HG02759 (cell line): Measurements from ENCODE around the gene MRRF.
A peak's percentile ranks its signal among the peaks of the same experiment; 100 is the strongest.

Experiments
- ATAC-seq: cut with Tn5 transposase; IDR thresholded peaks from one replicate; pipeline ENCODE4 v1.9.1; 2021; ENCODE audit warnings: mild to moderate bottlenecking, moderate library complexity; ENCODE audit not compliant: unreplicated experiment

MRRF gene, protein sequence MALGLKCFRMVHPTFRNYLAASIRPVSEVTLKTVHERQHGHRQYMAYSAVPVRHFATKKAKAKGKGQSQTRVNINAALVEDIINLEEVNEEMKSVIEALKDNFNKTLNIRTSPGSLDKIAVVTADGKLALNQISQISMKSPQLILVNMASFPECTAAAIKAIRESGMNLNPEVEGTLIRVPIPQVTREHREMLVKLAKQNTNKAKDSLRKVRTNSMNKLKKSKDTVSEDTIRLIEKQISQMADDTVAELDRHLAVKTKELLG

DNA sequence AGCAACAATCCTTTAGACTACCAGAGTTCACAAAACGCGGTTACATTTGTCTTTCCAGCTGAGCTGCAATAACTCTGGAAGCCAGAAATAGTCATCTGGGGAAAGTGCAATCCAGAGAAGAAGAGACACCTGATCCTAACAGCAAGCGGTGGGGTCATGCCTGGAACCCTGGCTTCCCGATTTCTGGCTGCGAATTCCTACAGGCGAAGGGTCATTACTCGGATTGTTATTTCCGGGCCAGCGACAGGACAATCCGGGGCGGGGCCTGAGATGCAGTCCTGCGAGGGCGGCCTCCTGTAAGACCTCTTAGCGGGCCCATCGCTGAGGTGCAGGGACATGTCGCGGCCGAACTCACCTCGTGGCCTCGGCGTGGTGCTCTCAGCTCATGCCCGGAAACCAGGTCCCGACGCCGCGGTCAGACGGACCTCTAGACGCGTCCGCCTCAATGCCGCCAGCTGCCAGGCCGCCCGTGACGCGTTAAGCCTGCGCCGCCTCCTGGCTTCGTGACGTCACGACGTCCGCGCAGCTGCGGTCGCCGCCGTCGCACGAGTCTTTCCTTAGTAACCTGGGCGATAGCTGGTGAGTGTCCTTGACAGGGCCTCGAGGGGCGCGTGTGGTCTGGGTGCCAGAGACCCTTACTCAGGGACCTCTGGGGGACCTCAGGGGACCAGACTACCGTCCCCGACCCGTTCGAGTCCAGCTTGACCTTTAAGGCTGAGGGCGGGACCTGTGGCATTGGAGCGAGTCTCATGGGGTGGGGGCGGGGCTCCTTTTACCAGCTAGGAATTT is at the start of gene MRRF, which contains the start of gene RBM18:
Gene MRRF (plus strand): TSS at position 523 of the 789 bp plus-strand sequence. CDS start 6,010 bp downstream, outside the sequence.
Gene RBM18 (minus strand): TSS at position 481 of the 789 bp plus-strand sequence. CDS start 3,348 bp downstream, outside the sequence.
- ATAC-seq, result peak; percentile 88

DNA sequence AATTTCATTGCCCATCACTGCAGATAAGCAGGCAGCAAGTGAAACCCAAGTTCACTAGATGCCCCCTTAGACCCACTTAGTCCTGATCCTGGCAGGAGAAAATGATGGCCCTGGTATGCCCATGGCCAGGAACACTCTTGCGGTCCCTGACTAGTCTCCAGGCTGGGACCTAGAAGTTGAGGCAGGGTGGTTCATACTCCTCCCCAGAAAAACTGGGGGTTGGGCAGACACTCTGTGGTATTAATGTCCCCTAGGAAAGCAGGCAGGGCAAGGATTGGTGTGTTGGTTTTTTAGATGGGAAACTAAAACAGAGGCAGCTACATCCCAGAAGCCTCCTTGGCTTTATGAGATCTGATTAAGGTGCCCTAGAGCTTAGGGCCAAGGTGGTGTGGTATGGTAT is 49.0 kb upstream of the MRRF start:
- no peak for ATAC-seq

DNA sequence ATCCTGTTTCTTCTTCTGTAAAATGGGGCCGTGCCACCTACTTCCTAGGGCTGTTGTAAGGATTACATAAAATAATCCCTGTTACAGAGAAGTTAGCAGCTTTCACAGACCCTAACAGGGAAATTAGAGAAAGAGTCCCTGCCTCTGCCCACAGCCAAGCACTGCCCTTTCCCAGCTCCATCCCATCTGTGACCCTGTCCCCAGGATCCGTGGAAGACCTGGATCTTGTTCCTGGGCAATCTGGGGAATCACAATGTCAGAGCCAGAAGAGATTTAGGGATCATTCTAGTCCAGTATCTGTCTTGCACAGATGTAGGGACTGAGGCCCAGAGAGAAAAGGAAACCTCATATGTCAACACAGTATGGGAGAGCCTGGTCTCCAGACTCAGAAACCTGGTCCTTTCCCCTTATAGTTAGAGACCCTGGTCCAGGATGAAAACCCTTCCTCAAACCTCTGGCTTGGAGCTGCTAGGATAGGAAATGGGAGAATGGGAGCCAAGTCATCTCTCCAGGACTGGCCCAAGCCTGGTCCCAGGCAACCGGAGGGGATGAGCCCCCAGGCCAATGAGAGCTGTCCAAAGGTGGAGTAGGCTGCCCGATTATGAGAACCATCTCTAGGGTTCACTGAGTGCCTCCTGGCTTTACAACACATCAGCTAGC is 48.4 kb upstream of the MRRF start:
- no peak for ATAC-seq

DNA sequence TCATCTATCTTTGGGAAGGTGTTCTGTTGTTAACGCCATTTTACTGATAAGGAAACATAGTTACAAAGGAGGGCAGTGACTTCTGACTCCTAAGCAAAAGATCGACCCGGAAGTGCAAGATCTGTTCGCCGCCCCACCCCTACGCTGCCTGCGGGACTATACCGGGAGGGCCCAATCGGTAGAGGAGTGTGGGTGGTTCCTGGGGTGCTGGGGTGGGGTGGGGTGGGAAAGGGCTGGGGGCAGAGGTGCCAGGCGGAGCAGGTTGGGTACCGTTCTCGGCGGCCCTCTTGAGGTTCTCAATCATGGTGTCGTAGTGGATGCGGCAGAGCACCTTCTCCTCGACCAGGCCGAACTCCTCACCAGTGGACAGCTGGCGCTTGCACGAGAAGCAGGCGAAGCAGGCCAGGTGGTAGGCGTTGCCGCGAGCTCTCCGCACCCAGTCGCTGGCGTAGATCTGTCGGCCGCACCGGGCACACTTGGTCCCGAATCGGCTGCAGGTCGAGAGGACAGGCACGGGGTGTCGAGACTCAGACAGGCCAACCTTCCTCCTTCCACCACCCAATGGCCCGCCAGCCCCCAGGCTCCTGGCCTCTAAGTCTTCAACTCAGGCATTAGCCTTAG is 47.8 kb upstream of the MRRF start:
- no peak for ATAC-seq

DNA sequence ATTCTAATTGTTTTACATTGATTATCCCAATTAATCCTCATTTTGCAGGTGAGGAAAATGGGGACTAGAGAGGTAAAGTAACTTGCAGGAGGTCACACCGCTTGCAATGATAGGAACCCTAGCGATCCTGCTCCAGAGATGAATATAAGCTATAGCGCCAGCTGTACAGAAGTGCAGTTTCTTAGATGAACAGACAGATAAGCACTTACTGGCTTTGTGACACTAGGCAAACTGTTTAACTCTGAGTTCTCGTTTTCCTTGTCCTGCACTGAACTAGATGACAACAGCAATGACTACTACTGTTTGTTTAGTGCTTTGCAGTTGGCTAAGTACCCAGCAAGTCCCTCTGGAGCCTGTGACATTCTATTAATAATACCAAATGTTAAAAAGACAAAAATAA is 47.0 kb upstream of the MRRF start:
- no peak for ATAC-seq

DNA sequence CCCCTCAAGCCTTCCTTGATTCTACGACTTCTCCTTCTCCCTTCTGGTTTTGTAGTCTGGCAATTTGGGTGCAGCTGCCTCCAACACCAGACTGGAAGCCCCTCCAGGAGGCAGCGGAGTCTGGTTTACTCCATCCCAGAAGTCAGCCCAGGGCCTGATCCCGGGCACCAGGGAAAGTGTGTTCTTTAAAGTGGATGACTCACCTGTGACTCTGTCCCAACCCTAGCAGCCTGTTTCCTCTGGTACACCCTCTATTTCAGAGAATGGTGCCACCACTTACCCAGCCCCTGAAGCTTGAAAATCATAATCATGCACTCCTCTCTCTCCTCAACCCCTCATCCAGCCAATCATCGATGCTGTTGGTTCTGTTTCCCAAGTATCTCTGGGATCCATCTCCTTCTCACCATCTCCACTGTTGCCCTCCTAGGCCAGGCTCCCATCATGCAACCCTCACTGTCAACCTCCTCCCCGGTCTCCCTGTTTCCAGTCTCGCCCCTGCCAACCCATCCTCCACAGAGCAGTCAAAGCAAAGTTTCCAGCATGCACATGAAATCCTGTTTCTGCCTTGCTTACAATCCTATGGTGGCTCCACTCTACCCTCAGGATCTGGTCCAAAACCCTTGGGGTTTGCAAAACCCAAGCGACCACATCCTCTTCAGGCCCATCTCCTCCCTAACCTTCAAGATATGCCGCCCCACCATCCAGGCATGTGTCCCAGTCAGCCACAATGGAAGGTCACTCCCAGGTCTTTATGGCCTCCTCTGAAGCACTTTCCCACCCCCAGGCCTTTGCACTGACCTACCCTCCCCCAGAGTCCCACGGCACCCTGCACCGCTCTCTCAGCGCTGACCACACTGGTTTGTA is 46.4 kb upstream of the MRRF start:
- ATAC-seq, result no peak

DNA sequence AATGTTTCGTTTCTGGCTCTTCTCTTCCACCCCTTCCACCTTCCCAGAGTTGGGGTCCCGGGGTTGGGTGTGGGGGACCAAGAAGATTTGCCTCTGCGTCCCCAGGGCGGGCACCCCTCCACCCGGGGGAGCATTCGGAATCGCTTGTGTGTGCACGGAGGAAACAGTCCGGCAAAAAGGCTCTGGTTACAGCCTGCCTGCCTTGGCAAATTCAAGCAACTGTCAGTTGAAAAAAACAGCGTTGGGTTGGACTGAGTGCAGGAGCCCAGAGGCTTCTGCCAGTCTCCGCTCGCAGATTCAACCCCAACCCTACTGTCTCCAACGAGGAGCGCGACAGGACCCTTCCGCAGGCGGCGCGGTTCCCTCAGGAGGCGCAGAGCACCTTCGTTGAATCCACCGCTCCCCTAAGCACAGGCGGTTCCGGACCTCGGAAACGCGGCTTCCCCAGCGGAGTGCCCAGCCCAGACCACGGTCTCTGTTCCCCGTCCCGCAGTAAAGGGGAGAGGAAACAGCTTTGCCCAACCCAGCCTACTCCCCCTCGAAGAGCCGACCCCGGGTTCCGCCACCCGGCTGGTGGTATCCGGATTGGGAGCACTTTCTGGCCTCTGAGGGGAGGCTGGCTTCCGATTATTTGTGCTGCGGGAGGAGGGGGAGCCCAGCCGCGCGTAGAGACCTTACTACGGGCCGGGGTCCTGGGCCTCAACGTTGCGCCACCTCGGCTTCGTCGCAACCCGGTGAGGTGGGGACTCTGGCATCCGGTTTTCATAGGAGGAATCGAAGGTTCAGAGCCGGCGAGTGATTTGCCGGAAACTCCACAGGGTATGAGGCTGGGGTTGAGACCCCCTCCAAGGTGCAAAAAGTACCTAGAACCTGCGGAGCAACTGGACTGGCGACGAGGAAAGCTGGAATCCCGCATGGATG is 45.5 kb upstream of the MRRF start:
- no peak for ATAC-seq

DNA sequence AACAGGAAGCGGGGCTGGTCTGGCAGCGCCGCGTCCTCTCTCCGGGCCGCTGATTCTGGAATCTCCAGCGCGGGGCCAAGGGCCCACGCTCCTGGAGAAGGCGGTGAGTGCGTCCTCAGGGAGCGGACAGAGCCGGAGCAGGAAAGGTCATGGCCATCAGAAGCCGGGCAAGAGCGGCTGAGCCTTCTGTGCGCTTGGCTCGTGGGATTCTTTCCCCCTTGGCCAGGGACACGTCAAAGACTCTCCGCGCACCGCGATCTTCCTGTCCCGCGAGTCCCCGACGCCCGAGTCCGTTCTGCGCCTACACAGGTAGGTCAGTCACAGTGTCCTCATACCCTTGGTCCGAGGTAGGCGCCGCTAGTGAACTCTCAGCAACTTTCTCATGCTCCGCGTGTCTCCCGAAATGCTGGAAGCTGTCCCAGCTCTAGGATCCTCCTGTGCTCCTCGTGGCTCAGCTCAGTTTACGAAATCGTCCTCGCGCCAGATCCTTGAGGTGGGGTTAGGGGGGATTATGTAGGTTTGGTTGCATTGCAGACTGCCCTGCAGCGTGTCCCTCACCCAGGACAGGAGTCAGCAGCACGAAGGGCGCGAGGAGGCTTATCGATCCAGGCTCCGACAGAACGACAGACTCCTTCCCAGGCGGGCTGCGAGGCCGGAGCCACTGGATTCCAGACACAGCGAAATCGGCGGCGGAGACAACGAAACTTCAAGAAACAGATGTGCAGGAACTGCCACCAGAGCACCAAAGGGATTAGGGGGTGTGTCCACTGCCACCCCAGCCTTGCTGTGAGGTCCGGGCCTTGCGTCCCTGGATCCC is 44.6 kb upstream of the MRRF start:
- no peak for ATAC-seq

DNA sequence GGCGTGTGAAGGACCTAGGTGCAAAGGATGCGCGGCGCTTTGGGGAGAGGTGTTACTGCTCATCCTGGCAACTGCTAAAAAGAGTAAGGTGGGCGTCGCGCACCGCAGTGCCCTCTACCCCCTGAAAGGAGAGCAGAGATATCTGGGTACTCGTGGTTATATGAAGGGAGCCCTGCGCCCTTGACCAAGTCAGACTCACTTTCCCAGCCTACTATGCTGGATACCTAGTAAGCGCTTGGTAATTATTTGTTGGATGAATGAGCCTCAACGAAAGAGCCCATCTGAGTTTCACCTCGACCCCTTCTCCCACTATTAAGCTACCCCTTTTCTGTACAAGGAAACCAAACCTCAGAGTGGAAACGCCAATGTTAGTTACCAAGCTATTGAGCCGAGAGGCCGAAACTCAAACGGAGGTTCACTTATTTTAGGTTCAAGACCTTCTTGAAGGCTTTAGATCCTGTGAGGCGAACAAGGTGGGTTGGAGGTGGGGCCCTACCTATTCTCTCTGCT is 44.0 kb upstream of the MRRF start:
- ATAC-seq, result no peak

DNA sequence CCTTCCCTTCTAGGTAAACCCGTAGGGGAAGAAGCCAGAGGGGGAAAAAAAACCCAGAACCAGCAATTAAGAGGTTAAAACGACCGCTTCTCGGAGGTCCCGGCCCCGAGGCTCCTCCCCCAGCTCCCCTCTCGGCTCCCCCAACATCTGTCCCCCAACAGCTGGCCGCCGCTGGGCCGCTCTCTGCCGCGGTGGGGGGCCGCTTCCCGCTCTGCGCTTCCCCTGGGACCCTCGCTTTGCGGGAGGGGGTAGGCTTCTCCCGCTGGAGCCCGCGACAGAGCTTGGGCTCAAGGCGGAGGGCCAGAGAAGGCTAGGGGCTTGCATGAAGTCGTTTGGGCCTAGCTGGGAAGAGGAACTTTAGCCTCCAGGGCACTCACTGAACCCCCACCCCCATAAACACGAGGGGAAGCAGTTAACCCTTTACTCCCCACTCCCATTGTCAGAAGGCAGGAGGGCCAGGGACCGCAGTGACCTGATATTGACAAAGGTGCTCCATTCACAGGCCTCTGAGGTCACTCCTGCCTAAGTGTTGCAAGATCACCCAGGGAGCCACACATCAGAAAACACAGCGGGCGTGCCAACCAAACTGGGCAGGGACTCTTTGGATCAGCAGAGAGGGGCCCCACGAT is 43.4 kb upstream of the MRRF start:
- ATAC-seq, result no peak

DNA sequence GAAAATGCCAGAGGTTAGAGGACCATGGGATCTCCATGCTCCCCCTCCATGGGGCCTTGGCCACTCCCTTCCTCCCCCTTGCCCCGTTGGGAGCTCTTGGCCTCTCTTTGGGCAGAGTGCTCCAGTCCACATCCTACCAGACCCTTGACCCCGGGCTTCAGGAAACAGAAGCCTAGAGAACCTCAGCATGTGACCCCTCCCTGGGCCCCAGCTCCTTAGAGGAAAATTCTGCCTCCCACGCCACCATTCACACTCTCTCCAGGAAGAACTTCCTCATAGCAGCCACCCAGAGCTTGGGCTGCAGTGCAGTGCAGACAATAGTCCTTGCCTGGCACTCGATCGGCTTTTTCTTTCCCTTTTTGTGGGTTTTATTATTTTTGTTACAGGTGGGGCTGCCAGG is 41.9 kb upstream of the MRRF start:
- no peak for ATAC-seq

DNA sequence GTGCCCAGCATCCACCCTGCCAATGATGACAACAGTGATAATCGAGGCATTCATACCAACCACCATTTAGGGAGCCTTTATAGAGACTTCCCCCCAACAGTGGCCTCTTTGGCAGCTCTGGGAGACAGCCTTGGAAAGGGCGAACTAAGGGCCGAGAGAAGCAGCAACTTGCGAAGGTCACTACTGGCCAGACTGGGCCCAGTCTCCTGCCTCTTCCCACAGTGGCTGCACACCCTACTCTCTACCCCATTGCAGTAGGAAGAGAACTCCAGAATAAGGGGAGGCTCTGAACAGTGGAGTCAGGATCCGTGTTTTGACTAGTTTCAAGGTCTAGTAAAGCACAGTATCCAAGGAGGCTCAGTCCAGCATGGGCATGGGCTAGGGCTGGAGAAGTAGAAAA is 41.2 kb upstream of the MRRF start:
- no peak for ATAC-seq

DNA sequence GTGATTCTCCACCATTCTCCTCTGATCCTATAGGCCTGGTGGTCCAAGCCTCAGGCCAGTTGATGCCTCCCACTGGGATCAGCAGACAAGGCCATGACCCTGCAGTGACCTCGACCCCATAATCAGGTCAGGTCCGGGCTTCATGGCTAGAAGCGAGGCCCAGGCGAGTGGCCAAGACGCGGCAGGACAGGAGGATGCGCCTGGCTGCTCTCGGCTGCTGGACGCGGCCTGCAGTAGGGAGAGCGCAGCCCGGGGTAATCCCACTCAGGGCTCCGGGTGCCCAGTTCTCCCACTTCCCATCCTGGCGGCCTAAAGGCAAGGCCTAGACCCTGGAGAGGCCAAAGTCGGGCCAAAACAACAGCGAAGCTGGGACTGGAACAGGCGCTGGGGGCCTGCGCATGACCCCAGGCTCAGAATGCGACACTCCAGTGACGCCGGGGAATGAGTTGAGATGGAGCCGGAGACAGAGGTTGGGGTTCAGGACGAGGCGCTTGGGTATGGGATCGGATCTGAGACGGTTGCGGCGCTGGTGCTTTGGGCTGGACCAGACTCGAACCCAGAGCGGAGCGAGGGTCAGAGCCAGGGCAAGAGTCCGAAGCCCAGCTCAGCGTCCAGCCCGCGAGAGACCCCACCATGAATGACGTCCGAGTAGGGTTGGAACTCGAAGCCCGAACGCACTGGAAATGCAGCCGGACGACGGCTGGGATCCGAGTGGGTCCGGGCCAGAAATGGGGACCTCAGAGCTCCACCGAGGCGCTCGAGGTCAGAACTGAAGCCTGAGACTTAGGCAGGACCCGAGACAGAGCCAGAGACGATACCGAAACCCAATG is 39.2 kb upstream of the MRRF start:
- no peak for ATAC-seq

DNA sequence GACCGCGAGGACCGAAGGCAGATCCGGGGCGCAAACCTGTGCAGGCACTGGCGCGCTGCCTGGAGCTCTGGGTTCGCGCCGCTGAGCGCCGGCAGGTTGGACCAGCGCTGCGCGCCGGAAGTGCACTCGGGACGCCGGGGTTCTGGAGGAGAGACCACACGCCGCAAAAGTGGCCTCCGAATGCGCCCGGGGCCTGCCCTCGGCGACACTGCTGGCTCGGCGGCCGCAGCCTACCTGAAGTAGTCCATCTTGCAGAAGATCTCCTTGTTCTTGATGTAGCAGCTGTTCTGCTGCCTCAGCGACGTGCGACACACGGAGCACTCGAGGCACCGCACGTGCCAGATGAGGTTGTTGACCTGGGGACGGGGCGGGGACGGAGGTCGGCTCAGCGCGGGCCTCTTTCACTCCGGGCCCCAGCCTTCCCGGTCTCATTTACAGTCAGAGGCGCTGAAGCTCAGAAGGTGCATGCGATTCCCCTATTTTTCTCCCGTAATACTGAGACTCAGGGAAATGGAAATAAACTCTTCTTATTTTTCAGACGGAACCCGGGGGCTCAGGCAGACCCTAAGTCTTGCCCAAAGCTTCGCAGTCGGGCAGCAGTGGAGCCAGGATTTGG is 38.4 kb upstream of the MRRF start:
- no peak for ATAC-seq

DNA sequence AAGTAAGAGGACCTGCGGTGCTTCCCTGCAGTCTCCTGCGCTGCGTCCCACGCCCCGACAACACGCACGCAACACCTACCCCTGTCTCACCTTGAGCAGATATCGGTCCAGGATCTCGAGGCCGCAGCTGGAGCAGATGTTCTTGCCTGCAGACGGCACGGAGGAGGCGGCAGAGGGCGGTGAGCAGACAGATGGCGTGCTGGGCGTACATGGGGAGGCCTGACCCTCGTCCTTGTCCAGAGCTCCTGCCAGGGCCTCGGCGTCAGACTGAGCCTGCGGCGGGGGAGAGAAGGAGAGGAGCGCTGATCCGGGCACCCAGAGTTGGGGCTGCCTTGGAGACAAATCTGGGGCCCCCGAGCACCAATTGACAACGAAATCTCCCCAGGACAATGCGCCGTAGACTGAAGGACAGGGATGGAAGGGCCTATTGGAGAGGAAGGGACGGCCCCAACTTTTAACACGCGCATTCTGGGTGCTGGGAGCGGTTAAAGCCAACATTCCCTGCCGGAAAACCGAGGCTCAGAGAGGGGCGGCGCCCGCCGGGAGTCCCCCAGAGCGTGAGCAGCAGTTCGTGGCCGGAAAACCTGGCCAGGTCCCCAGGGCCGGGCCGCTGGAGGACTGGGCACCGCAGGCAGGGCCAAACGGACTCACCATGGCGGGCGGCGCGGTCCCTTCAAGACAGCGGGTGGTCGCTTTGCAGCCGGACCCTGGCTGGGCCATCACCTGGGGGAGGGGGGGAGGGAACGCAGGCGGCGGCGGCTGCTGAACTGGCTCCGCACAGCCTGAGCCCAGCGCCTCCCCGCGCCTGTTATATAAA is 37.7 kb upstream of the MRRF start:
- ATAC-seq, result no peak

DNA sequence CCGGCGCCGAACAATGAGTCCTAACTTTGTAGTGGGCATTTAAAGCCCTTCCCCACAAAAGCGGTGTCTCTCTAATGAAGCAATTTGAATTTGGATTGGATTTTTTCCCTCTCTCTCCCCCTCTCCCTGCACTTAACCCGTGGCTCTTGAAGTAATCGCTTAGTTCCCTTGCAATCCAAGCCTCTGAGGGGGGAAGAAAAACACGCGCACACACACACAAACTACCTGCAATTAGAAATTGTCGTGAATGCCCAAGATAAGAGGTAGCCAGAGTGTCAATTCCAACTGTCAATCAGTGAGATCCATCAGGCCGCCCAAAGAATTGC is 37.1 kb upstream of the MRRF start:
- no peak for ATAC-seq
